GM13977 (cell line): ENCODE results near the gene PCED1A.
A peak's percentile ranks its signal among the peaks of the same experiment; 100 is the strongest.

ENCODE experiments used
- DNase-seq: peaks from one replicate; pipeline ENCODE4 v3.0.0; 2012; ENCODE audit warnings: low spot score
- CTCF ChIP-seq: IDR thresholded peaks from 2 replicates; pipeline ENCODE4 v1.5.1; 2012; ENCODE audit warnings: mild to moderate bottlenecking, control low read depth; ENCODE audit not compliant: insufficient read depth; ENCODE audit errors: extremely low read depth, missing control alignments
- in situ Hi-C: fragments of 300-500 bp; cut with MboI; formaldehyde crosslinking; loops from one replicate; pipeline ENCODE4 v1.12.0; 2022; ENCODE audit warnings: low sequenced_read_pairs, low pct_unique_long_range_greater_than_20kb, mixed read lengths, inconsistent platforms; ENCODE audit not compliant: unreplicated experiment

PCED1A gene

GRCh38 chr20:2805689-2806350, 34.6 kb downstream of the PCED1A start:
- DNase-seq, result peak; percentile 14
- no peak for TF ChIP-seq CTCF
- in situ Hi-C loops, result no loop called here

GRCh38 chr20:2804852-2805688, 35.4 kb downstream of the PCED1A start:
- peak; percentile 20 for DNase-seq
- in situ Hi-C loops, result no loop called here
- no peak for TF ChIP-seq CTCF

- TF ChIP-seq CTCF, result no peak
- DNase-seq, result no peak
- in situ Hi-C loops, result no loop called here
These were observed 36.2 kb downstream of the PCED1A start for GRCh38 chr20:2804041-2804828.

GRCh38 chr20:2801286-2801728, 39.1 kb downstream of the PCED1A start:
- DNase-seq, result peak; percentile 28
- no peak for TF ChIP-seq CTCF
- in situ Hi-C loops, result no loop called here

- TF ChIP-seq CTCF, result no peak
- in situ Hi-C loops, result no loop called here
- peak; percentile 68 for DNase-seq
These were observed 39.8 kb downstream of the PCED1A start, which contains the start of gene CPXM1 for GRCh38 chr20:2800521-2801285. Gene CPXM1, minus strand, starts transcription at chr20:2800627. Its CDS starts 55 bp downstream, at chr20:2800572.
